Stimulated activated CD8-positive, alpha-beta memory T cell treated with anti-CD3 and anti-CD28 coated beads, Interleukin-7, amount 100 ng/mL, for 4 hours (primary cell): ENCODE measurements around the gene KMT2D.
A peak's percentile ranks its signal among the peaks of the same experiment; 100 is the strongest.

Experiments used
- DNase-seq, 2 donors: peaks; one replicate each; pipeline ENCODE4 v3.0.0-alpha.2; 2020; ENCODE audit warnings: low read depth in 2 of 2

KMT2D gene

DNA sequence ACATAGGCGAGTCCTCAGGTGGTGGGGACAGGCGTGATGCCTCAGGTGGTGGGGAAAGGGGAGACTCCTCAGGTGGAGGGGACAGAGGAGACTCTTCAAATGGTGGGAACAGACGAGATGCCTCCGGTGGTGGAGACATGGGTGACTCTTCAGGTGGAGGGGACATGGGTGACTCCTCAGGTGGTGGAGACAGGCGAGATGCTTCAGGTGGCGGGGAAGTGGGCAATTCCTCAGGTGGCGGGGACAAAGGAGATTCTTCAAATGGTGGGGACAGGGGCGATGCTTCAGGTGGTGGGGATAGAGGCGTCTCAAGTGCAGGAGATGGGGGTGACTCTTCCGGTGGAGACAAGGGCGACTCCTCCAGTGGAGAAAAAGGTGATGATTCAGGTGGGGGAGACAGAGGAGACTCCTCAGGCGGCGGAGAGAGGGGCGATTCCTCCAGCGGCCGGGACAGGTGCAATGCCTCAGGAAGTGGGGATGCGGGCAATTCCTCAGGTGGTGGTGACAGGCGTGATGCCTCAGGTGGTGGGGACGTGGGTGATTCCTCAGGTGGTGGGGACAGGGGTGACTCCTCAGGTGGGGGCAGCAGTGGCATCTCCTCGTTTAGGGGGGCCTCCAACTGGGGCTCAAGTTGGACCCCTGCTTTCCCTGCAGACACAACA, 8.7 kb downstream of the KMT2D start:
- no peak for DNase-seq

GRCh38 chr12:49051373-49051764, 9.2 kb downstream of the KMT2D start:
- DNase-seq, result no peak

DNA sequence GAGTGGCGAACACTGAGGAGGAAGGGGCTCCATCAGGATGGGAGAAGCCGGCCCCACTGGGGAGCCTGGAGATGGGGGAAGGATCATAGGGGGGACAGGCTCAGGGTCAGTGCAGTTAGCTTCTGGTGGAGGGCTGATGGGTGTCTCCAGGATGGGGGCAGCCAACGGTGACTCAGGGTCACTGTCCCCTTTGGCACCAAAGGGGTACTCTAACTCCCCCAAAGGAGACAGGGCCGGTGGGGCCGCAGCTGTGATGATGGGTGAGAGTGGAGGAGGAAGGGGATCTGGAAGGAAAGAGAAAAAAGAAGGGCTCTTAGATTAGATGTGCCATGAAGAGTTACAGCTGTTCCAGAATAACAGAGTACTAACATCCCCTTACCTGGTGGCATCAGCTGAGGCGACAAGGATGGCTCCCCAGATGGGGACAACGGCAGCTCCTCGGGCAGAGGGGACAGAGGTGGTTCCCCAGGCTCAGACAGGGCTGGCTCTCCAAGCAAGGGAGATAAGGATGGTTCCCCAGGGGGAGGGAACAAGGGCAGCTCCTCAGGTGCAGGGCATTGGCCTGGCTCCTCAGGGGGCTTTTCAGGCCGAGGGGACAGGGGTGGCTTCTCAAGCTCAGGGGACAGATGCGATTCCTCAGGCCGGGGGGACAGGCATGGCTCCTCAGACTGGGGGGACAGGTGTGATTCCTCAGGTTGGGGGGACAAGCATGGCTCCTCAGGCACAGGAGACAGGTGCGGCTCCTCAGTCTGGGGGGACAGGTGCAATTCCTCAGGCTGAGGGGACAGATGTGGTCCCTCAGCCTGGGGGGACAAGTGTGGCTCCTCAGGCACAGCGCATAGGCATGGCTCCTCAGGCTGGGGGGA, 9.9 kb downstream of the KMT2D start:
- no peak for DNase-seq

GRCh38 chr12:49049566-49050224, 10.9 kb downstream of the KMT2D start:
- no peak for DNase-seq

DNA sequence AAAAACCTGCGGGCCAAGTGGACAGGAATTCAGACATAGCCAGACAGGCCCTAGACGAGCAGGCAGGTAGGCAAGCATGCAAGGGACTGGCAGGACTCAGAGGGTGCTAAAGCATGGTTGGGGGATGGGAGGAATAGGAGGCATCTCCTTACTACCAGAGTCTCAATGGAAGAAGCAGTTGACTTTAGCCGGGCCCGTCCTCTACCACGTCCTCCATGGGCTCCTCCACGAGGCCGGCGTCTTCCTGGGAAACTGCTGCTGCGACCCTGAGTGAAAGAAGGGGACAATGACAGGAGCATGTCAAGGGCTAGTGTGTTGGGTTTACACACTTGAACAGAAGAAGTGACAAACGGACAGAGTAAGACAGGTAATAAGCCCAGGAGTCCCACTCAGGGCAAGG, 11.6 kb downstream of the KMT2D start:
- no peak for DNase-seq

DNA sequence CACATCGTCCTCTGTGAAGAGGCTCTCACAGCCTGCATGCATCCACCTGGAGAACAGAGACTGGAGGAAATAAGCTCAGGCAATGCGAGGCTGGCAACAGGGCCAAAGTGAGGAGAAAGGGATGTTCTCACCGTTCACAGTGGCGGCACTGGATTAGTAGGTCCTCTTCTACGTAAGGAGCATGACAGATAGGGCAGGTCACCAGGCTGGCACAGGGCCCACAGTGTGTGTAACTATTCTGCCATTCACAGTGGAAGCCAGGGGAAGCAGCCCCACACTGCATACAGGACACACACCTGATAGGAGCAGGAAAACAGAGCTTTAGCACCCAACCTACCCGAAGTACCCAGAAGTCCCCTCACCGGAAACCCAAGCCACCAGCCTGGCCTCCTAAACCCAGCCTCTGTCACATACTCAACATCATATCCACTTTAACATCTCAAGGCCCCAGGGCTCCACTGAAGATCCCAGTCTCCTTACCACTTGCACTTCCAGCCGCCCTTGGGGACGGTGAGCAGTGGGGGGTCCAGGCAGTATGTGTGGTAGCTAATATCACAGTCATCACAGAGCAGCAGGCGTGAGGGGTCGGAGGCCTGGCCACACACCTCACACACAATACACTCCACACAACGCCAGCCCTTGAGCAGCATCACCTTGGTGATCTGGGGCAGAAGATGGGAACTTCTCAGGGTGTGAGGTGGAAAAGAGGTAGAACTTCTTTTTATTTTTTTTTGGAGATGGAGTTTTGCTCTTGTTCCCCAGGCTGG, 14.3 kb downstream of the KMT2D start:
- DNase-seq, result no peak

GRCh38 chr12:49044660-49045059, 15.9 kb downstream of the KMT2D start:
- DNase-seq, result no peak

- DNase-seq, result peak; percentile 56 to 61
Observed at GRCh38 chr12:49043856-49044258, 16.7 kb downstream of the KMT2D start.

- no peak for DNase-seq
Observed at GRCh38 chr12:49043241-49043640, 17.4 kb downstream of the KMT2D start.

DNA sequence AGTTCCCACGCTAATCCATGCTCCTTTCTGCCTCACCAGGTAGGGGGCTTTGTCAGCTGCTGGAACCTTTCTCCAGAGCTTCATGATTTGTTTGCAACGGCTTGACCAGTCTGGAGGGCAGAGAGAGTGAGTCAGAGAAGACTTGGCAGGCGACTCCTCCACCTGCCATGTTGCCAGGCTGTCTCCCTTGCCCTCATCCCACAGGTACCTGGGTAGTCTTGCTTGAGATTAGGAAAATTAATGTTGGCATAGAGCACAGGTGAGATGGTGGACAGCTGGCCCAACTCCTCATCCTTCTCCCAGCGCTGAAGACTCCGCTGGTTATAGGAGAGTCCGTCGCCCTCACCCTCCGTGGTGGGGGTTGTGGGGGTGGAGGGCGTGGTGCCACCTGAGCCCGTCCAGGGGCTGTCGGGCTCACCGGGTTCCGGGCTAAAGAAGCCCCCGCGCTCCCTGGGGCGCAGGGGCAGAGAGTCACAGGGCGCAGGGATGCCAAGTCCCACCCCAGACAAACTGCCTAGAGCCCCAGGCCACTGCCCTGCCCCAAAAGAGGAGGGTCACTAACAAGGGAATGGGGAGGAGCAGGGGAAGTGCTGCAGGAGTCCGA, 18.6 kb downstream of the KMT2D start:
- DNase-seq, result no peak

GRCh38 chr12:49041036-49041880, 19.3 kb downstream of the KMT2D start:
- no peak for DNase-seq

- DNase-seq, result no peak
Observed at GRCh38 chr12:49040364-49040855, 20.2 kb downstream of the KMT2D start.

DNA sequence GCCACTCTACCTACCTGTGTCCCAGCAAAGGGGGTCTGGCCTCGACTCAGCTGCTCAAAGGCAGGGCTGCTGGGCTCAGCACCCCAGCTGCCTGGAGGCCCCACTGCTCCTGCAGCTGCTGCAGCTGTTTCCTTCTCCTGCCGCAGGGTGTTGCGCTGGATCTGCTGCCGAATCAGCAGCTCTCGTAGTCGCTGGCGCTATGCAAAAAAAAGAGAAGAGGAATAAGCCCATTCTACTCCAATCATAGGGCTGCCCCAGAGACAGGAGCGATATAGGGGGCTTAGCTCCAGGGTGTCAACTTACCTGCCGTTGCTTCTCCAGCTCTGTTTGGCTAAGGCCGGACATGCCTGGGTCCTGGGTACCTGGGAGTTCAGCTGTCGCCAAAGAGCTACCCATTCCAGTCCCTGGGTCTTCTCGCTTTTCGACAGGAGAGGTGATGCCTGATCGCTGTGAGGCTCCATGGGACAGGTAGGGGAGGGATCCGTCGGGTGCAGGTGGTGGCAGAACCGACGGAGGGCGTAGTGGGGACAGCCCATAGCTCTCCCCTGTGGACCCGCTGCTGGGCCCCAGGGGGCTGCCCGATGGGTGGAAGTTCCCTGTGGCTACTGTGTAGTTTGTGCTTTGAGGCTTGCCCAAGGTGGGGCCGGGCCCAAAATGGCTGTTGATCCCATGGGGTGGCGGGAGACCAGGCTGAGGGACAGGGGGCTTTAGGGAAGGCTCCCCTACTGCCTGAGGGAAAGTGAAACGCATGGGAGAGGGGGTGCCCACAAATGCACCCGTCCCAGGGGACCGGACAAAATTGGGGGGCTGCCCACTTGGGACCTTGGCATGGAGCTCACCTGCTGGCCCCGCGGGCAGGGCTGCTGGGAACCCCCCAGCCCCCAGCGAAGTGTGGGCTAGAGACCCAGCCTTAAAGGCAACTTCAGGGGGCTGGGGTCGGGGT, 20.9 kb downstream of the KMT2D start:
- DNase-seq, result no peak

DNA sequence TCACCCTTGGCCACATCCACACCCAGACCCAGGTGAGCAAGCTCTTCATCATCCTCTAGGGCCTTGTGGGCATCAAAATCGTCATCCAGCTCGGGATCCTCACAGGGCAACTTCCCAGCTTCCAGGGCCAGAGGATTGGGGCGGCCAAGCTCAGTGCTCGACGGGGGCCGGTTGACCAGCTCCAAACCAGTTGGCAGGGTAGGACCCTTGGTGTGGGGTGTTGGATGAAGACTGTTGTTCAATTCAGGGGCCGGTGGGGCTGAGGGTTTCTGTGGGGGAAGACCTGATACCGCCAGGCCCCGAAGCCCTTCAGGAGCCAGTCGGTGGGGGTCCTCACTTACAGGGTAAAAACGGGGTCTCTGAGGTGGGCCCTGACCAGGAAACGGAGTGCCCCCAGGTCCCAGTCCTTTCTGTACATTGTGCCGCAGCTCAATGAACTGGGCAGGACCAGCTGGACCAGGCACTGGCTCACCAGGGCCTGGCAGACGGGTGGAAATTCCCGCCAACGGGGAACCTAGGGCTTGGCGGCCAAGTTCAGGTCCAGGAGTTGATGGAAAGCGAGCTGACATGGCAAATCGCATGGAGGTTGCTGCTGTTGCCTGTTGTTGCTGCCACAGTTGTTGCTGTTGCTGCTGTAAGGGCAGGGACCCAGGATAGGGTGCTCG, 22.2 kb downstream of the KMT2D start:
- DNase-seq, result no peak

GRCh38 chr12:49037947-49038237, 22.7 kb downstream of the KMT2D start:
- DNase-seq, result no peak

DNA sequence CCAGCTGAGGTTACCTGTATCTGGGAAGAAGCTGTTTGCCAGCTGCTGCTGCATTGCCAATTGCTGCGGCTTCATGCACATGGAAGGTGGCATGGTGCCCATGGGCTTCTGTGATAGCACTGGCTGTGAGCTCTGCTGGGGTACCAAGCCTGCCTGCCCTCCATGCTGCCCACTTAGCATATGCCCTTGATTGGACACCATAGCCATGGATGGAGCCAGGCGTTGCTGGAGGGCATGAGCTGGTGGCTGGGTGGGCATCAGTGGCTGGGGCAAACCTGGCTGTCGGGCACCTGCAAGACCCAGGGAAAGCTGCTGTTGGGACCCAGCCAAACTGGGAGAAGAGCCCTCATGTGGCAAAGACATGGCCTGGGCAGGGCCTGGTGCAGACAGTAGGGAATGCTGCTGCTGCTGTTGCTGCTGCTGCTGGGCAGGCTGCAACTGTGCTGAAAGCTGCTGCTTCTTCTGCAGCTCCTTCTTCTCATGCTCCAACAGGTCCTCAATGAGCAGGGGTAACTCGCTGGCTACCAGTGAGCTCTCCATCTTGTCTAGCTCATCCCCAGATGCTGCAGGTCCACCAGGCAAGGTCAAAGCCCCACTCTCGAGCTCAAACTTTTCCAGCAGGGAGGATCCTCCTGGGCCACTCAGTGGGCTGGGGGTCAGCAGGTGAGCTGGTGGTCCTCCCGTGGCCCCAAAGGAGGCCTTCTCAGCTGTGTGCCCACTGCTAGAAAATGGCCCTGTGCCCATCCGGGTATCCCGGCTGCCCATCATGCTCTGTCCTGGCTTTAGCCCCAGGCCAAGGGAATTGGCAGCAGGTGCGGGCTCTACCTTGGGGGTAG, 23.3 kb downstream of the KMT2D start:
- DNase-seq, result no peak

DNA sequence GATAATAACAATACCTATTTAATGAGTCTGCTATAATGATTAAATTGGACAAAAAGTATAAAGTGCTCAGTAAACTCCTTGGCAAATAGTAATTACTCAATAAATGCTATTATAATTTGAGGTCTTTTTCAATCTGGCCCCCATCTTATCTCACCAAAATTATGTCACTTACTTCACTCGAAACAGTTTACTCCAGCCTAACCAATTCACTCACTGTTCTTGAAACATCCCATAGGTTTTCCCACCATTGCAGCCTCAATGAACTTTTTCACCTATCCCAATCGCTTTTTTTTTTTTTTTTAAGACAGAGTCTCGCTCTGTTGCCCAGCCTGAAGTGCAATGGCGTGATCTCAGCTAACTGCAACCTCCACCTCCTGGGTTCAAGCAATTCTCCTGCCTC, 24.6 kb downstream of the KMT2D start:
- DNase-seq, result no peak

DNA sequence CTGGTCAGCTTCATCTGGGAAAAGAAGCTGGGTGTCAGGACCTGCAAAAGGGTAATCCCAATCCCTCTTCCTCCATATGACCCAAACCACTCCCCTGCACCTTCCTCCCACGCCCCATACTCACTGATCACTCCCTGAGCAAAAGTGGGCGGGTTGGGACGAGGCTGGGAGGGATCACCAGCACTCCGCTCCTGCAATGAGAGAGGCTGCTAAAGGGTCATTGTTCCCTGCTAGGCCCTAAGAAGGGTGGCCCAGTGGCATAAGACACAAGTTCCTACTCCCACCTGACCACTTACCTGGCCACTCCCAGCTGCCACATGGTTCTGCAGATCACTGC, 26.3 kb downstream of the KMT2D start:
- DNase-seq, result no peak
